VCaP (cell line): ENCODE results near the gene CCDC148.

Experiments
- H3K27ac ChIP-seq: fragments of 450-650 bp; 2 replicates; pipeline ENCODE4 v1.5.1; 2017
- TF ChIP-seq, protein P1 (sequence below): fragments of 450-650 bp; conservative IDR thresholded peaks from 2 replicates; pipeline ENCODE4 v1.5.1; 2017; ENCODE audit warnings: mild to moderate bottlenecking, moderate library complexity

The CCDC148 gene

DNA sequence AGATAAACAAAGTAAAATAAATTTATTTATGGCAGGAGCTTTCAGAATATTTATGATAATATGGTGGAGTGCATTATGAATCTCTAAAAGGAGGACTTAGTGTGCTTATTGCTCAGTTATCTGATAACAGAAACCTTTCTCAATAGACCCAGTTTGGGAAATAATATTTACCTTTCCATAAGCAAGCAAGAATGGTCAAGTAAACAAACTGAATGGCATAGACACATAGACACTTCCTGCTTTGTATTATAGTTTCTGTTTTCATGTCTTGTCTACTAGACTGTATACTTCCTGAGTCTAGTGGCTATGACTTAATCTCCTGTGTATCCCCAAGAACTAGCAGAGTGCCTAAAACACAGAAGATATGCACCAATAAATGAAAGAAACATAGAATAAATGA, 267.0 kb downstream of the CCDC148 start:
- TF ChIP-seq, protein P1, sequence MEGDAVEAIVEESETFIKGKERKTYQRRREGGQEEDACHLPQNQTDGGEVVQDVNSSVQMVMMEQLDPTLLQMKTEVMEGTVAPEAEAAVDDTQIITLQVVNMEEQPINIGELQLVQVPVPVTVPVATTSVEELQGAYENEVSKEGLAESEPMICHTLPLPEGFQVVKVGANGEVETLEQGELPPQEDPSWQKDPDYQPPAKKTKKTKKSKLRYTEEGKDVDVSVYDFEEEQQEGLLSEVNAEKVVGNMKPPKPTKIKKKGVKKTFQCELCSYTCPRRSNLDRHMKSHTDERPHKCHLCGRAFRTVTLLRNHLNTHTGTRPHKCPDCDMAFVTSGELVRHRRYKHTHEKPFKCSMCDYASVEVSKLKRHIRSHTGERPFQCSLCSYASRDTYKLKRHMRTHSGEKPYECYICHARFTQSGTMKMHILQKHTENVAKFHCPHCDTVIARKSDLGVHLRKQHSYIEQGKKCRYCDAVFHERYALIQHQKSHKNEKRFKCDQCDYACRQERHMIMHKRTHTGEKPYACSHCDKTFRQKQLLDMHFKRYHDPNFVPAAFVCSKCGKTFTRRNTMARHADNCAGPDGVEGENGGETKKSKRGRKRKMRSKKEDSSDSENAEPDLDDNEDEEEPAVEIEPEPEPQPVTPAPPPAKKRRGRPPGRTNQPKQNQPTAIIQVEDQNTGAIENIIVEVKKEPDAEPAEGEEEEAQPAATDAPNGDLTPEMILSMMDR = no peak
- peak overlapping the region; percentile 11; the same call in 1 of the 2 replicates for H3K27ac ChIP-seq

DNA sequence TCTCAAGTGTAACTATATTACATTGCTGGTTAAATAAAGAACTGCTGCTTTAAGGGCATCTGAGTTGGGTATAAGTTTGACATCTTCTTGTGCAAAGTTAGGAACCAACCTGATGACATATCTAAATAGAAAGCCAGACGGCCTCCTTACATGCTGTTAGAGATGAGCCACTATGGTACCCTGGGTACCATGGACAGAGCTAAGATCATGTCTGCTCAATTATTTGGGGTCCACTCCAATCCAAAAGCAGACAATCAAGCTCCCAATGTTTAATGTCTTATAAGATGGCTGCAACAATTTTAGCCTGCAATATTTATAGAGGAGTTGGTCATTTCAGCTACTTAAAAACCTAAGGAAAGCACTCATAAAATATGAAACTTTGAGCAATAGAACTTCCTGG, 268.6 kb downstream of the CCDC148 start:
- no peak overlapping the region for H3K27ac ChIP-seq
- TF ChIP-seq, protein P1 = no peak

- peak overlapping the region; percentile 45 for H3K27ac ChIP-seq
Measured at GRCh38 chr2:158184556-158185343, 271.8 kb downstream of the CCDC148 start.

DNA sequence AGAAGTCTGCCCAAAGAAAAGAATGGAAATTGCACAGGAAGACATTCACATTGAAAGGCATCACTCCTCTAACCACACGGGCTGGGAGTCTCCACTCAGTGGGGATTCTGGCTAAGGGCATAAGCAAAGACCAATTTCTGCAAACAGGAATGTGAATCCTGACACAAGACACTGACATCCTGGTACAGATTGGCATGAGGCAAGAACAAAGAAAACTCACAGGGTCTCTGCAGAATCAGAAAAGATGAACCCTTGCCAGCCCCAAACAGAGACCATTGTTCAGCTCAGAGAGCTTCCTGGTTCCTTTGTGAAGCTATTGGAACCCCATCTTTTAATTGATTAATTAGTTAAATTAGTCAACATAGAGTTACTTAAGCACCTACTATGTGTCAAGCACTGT, 272.6 kb downstream of the CCDC148 start:
- peak overlapping the region; percentile 45 for H3K27ac ChIP-seq
- TF ChIP-seq, protein P1 = no peak

More at GRCh38 chr2:158184556-158185343, 271.8 kb downstream of the CCDC148 start:
- TF ChIP-seq, protein P1 = no peak

DNA sequence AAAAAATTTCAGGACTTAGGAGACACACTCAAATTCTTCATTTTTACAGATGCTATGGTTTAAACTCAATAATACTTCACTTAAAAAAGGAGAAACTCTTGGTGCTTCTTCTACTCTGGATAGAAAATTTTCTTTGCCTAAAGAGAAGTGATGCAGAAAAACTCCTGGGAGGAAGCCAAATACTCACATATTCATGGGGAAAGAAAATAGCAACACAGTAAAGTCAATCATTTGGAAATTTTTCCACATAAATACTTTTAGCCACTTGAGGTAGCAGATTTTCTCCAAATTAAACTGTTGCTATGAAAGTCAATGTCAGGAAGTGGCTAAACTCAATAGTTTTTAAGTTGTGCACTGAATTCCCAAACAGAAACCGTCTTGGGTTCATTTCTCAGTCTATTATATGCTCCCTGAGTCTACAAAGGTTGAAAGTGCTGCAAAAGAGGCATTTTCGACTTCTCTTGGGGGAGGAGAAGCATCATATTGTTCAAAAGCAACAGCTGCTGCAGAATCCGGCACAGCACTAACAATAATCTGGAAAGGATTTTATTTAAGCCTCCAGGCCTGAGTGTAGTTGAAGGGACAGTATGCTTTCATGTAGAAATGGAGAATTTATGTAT, 273.8 kb downstream of the CCDC148 start:
- H3K27ac ChIP-seq = peak overlapping the region; percentile 45; the same call in 1 of the 2 replicates
- TF ChIP-seq, protein P1 = no peak

GRCh38 chr2:158181171-158181570, 275.4 kb downstream of the CCDC148 start:
- no peak overlapping the region for H3K27ac ChIP-seq
- TF ChIP-seq, protein P1 = no peak

DNA sequence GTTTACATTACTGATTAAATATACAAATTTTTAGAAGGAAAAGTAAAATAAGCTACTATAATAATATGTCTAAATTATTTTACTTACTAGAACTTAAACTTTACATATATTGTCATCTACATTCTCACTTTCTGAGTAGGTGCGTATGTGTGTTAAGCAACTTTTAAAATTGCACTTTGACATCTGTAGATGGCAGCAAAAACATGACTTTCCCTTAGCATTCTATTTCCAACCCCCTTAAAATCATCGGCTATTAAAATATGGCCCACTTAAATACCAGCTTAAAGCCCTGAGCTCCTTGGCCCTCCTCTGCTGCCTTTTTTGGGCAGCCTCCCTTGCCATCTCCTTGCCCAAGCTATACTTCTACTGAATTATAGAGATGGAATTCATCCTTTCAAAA, 276.9 kb downstream of the CCDC148 start:
- TF ChIP-seq, protein P1 = peak; percentile 66
- H3K27ac ChIP-seq = no peak overlapping the region
